GM19397 (cell line): ENCODE measurements around the gene NUP62.
A peak's percentile ranks its signal among the peaks of the same experiment; 100 is the strongest.

Experiments used
- ATAC-seq: cut with Tn5 transposase; IDR thresholded peaks from one replicate; pipeline ENCODE4 v1.9.1; 2021; ENCODE audit warnings: mild to moderate bottlenecking, moderate library complexity; ENCODE audit not compliant: unreplicated experiment

The NUP62 gene

DNA sequence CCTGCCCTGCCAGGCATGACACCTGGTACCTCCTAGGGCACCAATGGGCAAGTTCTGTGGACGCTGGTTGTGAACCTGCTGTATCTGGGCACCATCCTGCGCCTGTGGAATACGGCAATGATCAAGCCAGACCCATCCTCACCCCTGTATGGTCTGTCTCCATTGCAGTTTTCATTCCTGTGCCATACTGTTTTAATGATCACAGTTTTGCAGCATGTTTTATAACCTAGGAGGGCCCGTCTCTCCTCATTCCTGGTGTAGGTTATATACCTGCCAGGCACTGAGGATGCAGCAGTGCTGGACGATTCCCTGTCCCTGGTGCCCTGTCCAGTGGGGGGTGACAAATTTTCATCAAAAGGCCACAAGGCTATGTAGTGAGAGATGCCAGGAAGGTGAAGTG, 46.2 kb downstream of the NUP62 start:
- no peak for ATAC-seq

DNA sequence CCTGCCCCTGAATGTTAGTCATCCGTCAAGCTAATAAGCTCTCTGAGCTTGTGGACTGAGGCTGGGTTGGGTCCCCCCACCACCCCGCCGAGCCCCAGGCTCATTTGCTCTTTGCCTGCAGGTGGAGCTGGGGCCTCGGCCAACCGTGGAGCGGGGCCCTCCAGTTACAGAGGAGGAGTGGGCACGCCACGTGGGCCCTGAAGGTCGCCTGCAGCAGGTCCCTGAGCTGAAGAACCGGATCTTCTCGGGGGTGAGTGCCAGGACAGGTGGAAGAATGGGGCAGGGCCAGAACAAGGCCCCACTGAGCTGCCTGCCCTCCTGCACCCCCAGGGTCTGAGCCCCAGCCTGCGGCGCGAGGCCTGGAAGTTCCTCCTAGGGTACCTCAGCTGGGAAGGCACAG, 46.7 kb downstream of the NUP62 start:
- no peak for ATAC-seq

DNA sequence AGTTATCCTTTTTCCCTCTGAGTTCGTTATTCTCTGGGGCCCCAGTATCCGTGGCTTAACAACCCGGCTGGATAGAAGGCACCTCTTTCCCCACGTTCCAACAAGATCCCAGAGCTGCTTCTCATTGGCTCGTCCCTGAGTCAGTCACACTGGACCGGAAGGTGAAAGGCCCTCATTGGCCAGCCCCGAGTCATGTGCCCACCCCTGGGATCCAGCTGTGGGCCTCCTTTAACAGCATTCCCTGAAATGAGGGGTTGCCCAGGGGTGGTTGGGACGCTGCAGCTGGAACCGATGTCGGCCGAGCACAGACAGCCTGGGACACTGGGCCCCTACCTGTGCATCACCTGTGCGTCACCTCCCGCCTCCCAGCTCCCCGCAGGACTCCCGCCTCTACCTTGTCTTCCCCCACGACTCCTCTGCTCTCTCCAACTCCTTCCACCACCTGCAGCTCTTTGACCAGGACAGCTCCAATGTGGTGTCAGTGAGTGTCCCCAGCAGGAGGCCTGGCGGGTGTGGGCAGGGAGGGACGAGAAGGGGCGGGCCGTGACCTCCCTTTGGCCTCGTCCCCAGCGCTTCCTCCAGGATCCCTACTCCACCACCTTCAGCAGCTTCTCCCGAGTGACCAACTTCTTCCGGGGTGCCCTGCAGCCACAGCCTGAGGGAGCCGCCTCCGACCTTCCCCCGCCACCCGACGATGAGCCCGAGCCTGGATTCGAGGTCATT, 47.5 kb downstream of the NUP62 start:
- no peak for ATAC-seq

DNA sequence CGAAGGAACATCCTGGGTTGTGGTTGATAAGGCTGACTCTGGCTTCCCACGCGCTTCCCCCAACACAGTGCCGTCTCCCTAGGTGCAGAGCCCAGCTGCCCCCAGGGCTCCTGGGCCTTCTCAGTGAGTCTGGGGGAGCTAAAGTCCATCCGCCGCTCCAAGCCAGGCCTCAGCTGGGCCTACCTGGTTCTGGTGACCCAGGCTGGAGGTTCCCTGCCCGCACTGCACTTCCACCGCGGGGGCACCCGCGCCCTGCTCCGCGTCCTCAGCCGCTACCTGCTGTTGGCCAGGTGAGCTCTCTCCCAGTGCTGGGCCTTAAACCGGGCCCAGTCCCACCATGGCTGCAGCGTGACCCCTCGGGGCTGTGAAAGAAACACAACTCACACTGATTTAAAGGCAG, 48.1 kb downstream of the NUP62 start:
- ATAC-seq, result no peak

DNA sequence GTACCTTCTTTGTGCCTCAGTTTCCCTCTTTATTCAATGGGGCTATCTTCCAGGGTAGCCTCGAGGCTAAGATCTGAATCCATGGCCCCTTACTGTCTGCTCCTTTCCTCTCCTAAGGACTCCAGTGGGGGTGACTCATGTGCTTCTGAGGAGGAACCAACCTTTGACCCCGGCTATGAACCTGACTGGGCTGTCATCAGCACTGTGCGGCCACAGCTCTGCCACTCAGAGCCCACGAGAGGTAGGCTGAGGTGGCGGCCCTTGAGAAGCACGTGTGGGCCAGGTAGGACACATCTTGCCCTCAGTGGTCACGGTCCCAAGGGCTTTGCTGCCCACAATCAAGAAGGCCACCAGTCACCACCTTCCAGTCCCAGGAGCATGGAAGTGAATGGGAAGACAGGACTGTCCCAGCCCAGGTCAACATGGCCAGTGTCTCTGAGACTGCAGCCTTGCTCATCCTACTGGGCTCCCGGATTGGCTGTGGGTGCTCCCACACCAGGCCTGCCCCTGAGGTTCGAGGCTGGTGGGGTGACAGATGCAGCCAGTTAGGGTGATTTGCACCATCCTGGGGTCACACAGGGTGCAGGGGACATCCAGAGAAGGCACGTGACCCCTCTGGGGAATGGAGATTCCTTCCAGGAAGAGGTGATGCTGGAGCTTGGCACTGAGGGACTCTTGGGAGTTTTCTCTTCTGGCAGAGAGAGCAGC, 49.0 kb downstream of the NUP62 start:
- ATAC-seq, result no peak

DNA sequence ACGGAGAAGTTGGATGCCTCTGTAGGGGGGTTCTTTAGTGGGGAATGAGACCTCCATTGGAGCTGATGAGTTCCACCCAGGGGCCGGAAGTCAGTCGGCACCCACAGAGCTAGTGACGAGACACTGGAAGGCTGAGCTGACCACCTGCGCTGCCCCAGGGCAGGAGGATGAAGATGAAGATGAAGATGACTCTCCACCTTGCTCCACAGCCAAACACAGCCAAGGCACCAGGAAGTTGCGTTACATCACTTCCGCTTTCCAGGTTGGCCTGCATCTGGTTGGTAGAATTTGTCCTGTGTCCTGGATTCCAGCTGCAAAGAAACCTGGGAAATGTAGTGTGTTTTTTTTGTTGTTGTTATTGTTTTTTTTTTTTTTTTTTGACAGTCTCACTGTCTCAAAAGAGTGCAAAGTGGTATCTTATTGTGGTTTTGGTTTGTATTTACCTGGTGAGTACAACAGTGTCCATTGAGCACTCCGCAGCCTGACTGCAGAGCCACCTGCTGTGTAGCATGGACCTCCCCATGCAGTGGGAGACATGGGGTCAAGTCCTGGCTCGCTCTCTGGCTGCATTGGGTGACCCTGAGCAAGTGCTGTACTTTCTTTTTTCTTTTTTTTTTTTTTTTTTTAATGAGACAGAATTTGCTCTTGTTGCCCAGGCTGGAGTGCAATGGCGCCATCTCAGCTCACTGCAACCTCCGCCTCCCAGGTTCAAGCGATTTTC, 49.9 kb downstream of the NUP62 start:
- ATAC-seq, result no peak

DNA sequence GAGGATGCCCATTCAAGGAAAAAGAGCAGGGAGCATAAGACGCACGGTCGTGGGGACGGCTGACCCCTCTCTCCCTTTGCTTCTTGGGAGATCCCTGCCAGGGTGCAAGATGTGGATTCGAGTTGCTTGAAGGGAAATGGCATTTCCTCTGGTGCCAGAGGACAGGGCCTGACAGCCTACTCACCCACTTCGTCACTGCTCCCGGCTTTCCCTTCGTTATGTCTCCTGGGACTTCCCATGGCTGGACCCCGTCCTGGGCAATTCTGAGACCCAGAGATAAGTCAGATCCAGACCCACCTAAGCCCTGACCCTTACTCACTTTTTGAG, 50.6 kb downstream of the NUP62 start:
- ATAC-seq, result no peak

DNA sequence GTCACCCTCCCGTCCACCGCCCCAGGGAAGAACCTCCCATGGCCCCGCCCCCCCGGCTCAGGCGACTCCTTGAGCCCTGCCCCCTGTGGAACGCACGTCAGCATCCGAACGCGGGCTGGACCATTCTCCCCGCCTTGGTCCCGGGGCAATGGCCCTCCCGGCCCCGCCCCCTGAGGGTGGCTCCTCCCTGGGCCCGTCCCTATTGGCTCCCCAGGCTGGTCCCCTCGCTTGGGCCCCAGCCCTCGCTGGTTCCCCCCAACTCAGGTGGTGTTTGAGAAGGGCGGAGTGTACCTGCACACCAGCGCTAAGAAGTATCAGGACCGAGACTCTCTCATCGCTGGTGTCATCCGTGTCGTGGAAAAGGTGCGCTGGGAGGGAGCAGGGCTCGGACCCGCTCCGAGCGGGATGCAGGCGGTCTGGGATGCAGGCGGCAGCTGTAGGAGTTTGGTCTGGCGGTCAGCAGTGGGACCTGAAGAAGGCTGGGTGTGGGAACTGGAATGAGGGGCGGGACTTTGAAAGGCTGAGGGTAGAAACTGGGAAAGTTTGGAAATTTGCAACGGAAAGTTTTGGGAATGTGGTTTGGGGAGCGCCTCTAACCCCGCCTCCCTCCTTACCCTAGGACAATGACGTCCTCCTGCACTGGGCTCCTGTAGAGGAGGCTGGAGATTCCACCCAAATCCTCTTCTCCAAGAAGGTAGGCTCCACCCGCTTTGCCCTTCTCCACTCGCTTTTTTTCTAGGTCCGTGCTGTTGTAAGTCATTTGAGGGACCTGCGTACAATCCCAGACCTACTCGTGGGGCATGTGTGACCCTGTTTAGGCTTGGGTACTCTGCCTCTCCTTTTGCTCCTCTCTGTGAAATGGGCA, 51.2 kb downstream of the NUP62 start:
- peak; percentile 44 for ATAC-seq

DNA sequence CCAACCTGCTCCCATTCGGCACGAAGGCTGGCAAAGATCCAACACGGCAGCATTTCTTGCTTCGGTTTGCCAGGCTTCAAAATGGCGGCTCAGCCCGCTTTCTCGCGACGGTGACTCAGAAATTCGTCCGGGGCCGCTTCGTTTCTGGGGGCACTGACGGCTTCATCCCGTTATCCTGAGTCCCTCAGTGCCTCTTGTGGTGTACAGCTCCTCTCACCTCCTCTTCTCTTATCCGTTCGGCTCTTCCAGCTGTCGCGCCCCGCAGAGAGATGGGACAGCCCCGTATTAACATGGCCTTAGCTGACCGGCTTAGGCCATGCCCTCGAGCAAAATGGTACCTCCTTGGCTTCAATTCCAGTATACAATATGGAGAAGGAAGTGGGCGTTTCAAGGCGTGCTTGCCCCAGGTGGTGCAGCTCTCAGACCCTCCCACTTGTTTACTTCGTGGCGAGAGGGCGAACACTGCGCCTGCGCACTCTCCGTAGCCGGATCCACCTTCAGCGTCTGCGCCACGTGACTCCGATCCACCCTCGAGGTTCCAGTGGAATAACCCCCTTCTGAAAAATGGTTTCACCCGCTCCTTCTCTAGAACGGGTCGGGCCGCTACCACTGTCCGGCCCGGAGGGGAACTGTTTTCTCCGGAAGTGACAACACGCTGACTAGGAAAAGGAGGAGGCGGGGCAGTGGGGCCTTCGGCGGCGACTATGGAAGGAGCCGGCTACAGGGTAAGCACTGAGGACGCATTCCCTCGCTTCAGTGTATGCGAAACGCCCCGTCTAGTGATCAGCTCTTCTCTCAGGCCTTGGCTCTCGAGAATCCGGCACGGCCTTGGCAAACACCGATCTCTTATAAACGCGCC, 52.1 kb downstream of the NUP62 start, which contains the start of the genes AKT1S1 and TBC1D17:
Gene AKT1S1 (minus strand): TSS at position 336 of the 859 bp plus-strand sequence. CDS start 4,060 bp downstream, outside the sequence.
Gene TBC1D17 (plus strand): TSS at position 683 of the 859 bp plus-strand sequence. CDS start 22 bp downstream, at position 705.
- ATAC-seq, result peak; percentile 58

DNA sequence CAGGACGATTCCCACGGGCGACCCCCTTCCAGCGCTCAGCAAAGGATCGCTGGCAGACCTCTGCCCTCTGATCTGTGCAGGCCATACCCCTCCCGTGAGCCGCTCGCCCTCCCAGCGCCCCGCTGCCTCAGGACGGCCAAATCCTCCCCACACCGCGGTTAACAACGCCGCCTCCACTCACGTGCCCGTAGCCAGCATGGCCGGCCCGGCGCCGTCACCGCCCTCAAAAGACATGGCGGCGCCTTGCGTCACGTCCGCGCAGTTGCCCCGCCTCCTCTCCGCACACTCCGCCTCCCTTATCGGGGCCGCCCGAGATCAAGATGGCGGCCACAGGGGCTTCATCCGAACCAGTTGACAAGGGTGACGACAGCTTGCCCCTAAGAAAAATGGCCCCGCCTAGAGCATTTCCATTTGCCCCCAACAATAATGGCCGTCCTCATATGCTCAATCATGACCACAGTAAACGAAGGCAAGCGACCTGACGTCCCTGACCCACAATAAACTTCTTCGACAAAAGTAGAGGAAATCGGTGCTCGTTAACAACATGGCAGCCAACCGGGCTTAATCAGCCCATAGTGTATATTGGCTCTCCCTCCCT, 52.8 kb downstream of the NUP62 start:
- peak; percentile 48 for ATAC-seq

DNA sequence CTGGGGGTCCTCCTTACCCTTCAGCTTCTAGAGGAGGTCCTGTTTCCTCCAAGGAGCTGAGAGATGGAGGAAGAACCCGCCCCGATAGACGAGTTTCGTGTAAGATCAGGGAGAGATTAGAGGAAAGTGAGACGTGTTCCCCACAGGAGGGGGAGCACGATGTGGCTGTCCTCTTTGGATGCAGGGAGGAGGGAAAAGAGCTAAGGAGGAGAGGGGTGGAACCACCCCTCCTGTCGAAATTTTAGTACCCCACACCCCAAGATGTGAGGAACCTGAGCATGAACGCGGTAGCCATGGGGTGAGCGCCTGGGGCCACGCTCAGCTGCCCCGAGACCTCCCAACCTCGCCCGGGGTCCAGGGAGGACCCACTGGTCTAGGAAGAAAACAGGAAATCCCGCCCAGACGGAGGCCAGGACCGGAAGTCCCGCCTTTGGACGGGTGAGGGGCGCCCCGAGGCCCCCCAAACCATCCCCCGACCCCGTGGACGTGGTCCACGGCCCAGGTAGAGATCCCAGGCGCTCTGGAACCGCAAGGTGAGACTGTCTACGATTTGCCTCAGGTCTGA, 53.4 kb downstream of the NUP62 start:
- no peak for ATAC-seq

DNA sequence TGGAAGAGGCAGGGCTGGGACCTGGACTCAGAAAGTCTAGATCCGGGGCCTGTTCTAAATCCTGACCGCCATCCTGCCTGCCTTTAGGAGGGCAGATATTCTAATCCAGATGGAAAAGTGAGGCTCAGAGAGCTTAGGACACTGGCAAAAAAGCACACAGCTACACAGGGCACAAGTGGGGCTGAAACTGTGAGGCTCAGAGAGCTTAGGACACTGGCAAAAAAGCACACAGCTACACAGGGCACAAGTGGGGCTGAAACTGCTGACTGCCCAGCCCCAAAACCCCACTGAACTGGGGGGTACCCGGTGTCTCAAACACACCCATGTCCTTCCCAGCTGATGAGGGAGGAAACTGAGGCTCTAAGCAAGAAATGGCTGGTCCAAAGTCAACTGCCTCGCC, 54.1 kb downstream of the NUP62 start:
- ATAC-seq, result no peak

DNA sequence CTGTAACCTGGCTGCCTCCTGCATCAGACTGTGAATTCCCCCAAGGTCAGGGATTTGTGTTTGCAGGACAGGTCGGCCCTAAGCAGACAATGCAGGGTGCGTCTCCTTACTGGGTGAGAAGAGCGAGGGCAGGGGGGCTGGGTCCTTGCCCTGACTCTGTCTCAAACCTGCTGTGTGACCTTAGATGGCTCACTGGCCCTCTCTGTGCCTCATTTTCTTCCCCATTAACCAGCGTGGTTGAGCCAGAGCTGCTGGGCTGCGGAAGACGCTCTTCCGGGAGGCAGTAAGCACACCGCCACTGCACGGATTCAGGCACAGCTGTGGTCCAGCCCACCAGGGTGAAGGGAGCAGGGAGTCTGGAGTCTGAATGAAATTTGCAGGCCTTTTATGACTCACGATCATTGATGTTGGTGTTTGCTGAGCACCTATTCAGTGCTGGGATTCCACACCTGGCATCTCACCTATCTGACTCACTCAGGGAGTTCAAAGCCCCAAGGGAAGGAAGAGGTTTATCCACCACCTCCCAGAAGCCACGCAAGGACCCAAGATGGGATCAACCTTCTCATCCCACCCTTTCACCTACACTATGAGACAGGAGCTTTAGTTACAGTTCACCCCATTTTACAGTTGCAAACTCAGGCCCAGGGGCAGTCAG, 54.7 kb downstream of the NUP62 start:
- no peak for ATAC-seq

DNA sequence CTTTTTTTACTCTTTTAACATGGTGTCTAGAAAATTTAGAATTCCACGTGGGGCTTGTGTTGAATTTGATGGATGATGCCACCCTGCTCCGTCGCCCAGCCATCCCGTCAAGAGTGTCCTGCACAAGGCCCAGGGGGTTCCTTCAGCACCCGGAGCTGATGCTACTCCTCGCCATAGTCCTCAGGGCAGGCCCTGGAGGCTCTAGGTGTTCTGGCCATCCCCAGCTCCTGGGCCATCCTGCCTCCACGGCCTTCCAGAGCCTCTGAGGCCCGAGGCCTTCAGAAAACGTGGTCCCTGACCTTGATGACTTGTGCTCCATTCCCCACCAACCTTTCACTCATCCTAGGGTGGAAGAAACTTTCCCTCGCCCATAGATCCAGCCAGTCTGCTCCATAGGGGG, 55.5 kb downstream of the NUP62 start:
- no peak for ATAC-seq

DNA sequence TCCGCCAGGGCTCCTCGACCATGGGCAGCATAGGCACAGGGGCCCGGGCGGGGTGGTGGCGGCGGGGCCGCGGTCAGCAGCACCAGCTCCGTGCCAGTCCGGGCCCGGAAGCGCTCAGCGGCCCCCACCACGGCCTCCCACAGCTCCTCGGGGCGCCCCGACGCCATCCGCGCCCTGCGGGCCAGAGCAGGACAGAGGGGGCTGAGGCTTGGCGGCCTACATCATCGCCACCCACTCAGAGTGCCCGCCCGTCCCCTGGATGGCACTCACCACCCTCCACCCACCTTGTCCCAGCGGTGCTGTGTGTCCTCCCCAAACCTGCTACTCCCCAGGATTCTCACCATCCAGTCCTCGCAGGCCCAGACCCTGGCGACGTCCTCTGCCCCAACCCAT, 56.2 kb downstream of the NUP62 start:
- no peak for ATAC-seq

DNA sequence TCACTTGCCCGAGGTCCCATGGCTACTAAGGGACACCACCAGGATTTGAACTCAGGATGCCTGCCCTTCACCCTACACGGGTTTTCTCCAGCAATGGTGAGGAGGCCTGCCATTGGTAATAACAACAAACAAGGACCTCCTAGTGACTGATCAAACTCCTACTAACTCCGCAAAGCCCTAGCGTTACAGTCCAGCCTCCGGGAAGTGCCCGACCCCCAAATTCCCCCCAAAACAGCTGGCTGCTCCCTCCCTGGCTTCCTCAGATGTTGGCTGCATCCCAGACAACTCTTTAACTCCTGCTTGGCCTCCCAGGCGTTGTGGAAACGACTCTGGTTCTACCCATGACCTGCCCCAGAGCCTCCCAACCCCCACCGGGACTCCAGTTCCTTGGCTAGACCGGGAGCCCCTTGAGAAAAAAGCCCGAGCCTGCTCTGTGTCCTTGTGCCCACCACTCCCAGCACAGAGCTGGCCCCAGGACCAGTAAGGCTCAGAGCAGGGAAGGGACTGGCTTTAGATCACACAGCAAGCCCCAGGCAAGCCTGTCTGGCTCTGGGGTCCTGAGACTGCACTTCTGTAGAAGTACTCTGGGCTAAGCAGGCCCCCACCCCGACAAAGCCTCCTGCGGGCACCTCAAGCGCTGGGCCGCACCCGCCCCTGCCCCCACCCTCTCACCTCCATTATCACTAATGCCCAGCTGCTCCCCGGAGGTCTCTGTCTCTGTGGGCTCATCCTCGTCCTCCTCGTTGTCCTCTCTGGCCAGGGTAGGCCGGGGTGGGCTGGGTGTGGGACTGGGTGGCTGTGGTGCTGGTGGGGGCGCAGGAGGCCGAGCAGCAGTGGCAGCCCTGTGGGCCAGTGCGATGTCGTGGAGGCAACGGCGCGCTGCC, 56.8 kb downstream of the NUP62 start:
- ATAC-seq, result no peak

DNA sequence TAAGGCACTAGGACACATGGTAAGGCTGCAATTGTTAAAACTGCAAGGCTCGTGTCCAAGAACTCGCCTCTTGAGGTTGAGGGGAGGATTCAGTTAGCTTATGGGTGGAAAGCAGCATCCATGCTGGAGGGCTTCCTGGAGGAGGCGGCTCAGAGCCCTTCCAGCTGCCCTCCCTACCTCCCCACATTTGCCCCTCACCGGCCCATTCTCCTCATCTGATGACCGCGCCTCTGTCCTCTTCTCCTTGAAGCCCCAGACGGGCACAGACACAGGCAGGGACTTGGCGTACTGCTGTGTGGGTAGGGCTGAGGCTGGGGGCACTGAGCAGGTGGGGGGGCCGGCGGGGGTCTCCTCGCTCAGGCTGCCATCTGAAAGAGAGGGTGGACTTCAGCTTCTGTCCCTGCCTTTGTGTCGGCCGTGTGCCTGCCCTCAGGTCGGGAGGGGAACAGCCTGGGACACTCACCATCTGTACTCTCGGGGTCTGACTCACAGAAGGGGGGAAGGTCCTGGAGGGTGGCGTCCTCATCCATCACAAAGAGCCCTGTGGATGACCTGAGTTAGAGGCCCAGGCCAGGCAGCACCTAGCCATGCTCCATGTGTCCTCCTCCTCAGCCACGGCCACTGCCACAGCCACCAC, 57.8 kb downstream of the NUP62 start:
- ATAC-seq, result no peak
